Left lung (tissue), 10 donors: ENCODE measurements around the gene CDC42BPA. TPM values are rescaled to one million over a fixed set of nuclear protein-coding genes. Genes with fewer than 3 reads are reported as not detected.

Experiments used
- ATAC-seq: fragments of 200-7000 bp; cut with Tn5 transposase; one replicate; pipeline ENCODE4 v1.9.1; 2020; ENCODE audit warnings: moderate library complexity
- DNase-seq, 4 donors: peaks; one replicate each; pipeline ENCODE4 v3.0.0-alpha.2; 2013 to 2020
- H3K27ac ChIP-seq, 2 donors: fragments of 200-600 bp; sonication (generic) in 1 of 2; one replicate each; pipeline versions ENCODE4 v1.5.0 to v1.8.0; 2020 to 2021
- H3K27me3 ChIP-seq, 2 donors: fragments of 200-600 bp; sonication (generic) in 1 of 2; one replicate each; pipeline versions ENCODE4 v1.5.0 to v1.8.0; 2020 to 2021
- H3K36me3 ChIP-seq, 2 donors: fragments of 200-600 bp; sonication (generic) in 1 of 2; one replicate each; pipeline versions ENCODE4 v1.5.0 to v1.8.0; 2020 to 2021
- H3K4me1 ChIP-seq, 2 donors: fragments of 200-600 bp; one replicate each; pipeline ENCODE4 v1.8.0; 2021
- H3K4me3 ChIP-seq, 2 donors: fragments of 200-600 bp; sonication (generic) in 1 of 2; one replicate each; pipeline versions ENCODE4 v1.5.0 to v1.8.0; 2020 to 2021; ENCODE audit warnings: mild to moderate bottlenecking in 1 of 2
- H3K9me3 ChIP-seq, 2 donors: fragments of 200-600 bp; sonication (generic) in 1 of 2; one replicate each; pipeline versions ENCODE4 v1.5.0 to v1.8.0; 2020 to 2021
- intact Hi-C, 2 donors: fragments of 100-400 bp; cut with DNase I; formaldehyde crosslinking; loops; one replicate each; pipeline versions ENCODE4 v1.11.2 to v1.14.2; 2022
- polyA plus RNA-seq, 6 donors: library from polyadenylated mRNA; unstranded; fragments of 120-200 nt; gene quantifications; one replicate each; pipeline ENCODE4 v1.2.1, GENCODE V29; 2013; ENCODE audit not compliant: insufficient read length in 6 of 6
- total RNA-seq, 2 donors: library from RNA; stranded (reverse); fragmentation: NEBNext Ultra II Directional; extraction: Animal tissue kit (Norgen Biotek cat#: 25700); gene quantifications; one replicate each; pipeline ENCODE4 v1.2.1, GENCODE V29; 2021
- TF ChIP-seq, protein P1 (sequence below), 2 donors: fragments of 200-600 bp; sonication (generic) in 1 of 2; IDR thresholded peaks; one replicate each; pipeline versions ENCODE4 v1.5.0 to v1.8.0; 2021; ENCODE audit warnings: antibody characterized with exemption in 2 of 2
- donor health status: DM: no; HTN: yes; CAD: no.
- donor health status: DM: no; HTN: no; CAD: no.

Gene CDC42BPA
- total and polyA plus RNA-seq, 8 donors, result 35.8 to 49.0 (median 43.4) TPM

DNA sequence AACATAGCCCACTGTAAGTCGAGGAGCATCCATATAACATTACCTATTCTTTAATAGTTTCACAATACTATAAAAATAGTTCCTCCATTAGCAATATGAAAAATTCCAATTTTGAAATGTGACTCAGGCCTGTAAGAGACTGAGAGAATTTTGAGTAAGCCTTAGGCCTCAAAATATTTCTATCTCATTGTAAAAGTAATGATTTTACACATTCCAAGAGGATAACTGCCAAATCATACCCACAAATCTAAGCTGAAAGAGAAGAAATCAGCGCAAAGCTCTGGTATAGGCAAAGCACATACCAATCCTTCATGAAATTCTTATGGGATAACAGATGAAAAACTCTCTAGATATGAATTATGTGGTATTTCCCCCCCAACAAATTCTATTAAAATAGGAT, 144.1 kb downstream of the CDC42BPA start:
- Histone ChIP-seq H3K4me1 (no peaks in the 10 kb centered on the region), H3K9me3 (no peaks in the 10 kb centered on the region), H3K4me3 (no peak overlapping the region), H3K27ac (no peak overlapping the region), H3K27me3 (no peaks in the 10 kb centered on the region), H3K36me3 (no peaks in the 10 kb centered on the region)
- TF ChIP-seq, protein P1, sequence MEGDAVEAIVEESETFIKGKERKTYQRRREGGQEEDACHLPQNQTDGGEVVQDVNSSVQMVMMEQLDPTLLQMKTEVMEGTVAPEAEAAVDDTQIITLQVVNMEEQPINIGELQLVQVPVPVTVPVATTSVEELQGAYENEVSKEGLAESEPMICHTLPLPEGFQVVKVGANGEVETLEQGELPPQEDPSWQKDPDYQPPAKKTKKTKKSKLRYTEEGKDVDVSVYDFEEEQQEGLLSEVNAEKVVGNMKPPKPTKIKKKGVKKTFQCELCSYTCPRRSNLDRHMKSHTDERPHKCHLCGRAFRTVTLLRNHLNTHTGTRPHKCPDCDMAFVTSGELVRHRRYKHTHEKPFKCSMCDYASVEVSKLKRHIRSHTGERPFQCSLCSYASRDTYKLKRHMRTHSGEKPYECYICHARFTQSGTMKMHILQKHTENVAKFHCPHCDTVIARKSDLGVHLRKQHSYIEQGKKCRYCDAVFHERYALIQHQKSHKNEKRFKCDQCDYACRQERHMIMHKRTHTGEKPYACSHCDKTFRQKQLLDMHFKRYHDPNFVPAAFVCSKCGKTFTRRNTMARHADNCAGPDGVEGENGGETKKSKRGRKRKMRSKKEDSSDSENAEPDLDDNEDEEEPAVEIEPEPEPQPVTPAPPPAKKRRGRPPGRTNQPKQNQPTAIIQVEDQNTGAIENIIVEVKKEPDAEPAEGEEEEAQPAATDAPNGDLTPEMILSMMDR (IDR thresholded peaks at IDR 0.05), result no peak
- no peak for DNase-seq
- no peak for ATAC-seq
- intact Hi-C loops, result no loop called here

DNA sequence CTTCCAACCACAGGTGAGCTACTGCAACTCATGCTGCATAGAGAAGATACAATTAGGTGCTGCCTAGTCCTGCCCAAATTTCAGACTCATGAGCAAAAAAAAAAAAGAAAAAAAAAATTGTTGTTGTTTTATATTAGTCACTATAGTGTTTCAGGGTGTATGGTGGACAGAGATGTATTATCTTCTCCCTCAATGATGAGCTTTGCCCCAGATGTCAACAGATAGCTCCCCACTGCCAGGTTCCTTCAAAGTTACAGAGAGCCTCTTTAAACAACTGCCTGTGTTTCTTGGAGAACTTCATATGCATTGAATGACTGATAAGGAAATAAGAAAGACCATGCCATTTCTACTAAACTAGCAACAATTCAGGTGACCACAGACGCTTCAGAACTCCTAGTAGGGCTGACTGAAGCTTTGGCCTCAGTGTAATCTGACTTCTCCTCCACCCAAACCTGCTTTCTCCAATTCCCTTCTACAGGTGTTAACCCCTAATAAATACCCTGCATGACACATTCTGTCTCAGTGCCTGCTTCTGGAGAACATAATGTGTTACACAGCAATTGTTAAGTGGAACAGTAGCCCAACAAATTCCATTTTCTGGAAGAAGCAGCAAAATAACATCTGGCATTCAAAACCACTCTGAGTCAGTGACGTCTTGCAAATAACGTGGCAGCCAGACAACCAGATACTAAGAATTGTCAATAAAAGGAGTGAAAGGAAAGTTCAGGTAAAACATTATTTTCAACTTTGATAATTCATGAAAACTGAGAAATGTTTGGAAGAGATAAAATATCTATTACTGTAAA, 147.7 kb downstream of the CDC42BPA start:
- intact Hi-C loops, result no loop called here
- H3K4me1 ChIP-seq, result no peaks in the 10 kb centered on the region
- H3K27ac ChIP-seq, result no peak overlapping the region
- no peaks in the 10 kb centered on the region for H3K9me3 ChIP-seq
- no peaks in the 10 kb centered on the region for H3K36me3 ChIP-seq
- no peaks in the 10 kb centered on the region for H3K27me3 ChIP-seq
- TF ChIP-seq, protein P1 (IDR thresholded peaks at IDR 0.05), result no peak
- no peak overlapping the region for H3K4me3 ChIP-seq
- DNase-seq, result no peak
- no peak for ATAC-seq

DNA sequence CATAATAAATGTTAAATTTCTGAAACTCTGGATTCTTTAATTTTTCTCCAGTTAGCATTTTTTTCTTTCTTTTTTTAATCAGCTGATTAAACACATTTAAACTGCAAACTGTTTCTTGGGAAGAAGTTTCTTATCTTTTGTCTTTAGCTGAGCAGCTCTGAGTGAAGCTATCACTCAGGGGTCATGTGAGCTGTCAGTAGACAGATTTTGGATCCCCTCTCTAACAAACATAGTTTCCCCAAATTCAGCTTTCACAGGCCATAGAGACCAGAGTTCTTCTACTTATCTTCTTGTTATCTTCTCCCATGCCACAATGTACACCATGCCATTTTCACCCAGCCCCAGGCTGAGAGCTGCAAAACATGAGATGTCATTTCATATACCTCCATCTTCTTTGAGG, 148.9 kb downstream of the CDC42BPA start:
- TF ChIP-seq, protein P1 (IDR thresholded peaks at IDR 0.05), result no peak
- H3K4me3 ChIP-seq, result no peak overlapping the region
- H3K27ac ChIP-seq, result no peak overlapping the region
- no peaks in the 10 kb centered on the region for H3K36me3 ChIP-seq
- no peaks in the 10 kb centered on the region for H3K4me1 ChIP-seq
- H3K9me3 ChIP-seq, result no peaks in the 10 kb centered on the region
- DNase-seq (no peak), ATAC-seq (no peak)
- H3K27me3 ChIP-seq, result no peaks in the 10 kb centered on the region
- intact Hi-C loops, result no loop called here

DNA sequence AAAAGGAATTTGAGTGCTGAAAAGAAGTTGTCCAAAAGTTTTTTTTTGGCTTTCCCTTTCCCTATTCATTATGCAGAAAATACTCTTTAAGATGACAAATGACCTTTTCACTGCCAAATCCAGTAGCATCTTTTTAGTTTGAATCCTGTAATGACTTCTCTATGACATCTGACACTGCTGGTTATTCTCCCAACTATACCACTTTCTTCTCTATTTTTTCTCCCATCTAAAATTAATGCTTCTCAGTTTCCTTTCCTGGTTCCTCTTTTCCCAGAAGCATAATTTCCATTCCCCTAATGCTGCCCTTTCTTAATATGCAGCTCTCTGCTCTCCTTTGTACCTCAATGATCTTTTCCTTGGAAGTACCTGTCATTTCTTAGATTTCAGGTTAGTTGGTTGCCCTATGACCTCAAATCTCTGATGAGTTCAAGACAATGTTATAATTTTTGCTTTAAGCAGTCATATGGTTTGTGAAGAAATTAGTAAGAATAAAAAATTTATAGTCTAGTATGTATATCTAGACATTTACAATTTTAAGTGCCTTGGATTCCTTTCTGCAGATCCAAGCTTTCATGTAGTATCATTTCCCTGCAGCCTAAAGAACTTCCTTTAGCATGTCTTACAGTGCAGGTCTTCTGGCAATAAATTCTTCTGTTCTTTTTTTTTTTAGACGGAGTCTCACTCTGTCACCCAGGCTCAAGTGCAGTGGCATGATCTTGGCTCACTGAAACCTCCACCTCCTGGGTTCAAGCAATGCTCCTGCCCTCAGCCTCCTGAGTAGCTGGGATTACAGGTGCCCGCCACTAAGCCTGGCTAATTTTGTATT, 150.8 kb downstream of the CDC42BPA start:
- TF ChIP-seq, protein P1 (IDR thresholded peaks at IDR 0.05), result no peak
- ATAC-seq (no peak), DNase-seq (no peak)
- no peaks in the 10 kb centered on the region for H3K4me1 ChIP-seq
- no peak overlapping the region for H3K4me3 ChIP-seq
- no peaks in the 10 kb centered on the region for H3K27me3 ChIP-seq
- no peaks in the 10 kb centered on the region for H3K9me3 ChIP-seq
- H3K27ac ChIP-seq, result no peak overlapping the region
- no peaks in the 10 kb centered on the region for H3K36me3 ChIP-seq
- intact Hi-C loops, result no loop called here

- H3K27me3 ChIP-seq, result no peaks in the 10 kb centered on the region
Observed at GRCh38 chr1:227166559-227166958, 151.7 kb downstream of the CDC42BPA start.

More at GRCh38 chr1:227166559-227166958, 151.7 kb downstream of the CDC42BPA start:
- DNase-seq (no peak), ATAC-seq (no peak)
- TF ChIP-seq, protein P1 (IDR thresholded peaks at IDR 0.05), result no peak
- H3K27ac ChIP-seq, result no peak overlapping the region
- intact Hi-C loops, result no loop called here
- no peaks in the 10 kb centered on the region for H3K36me3 ChIP-seq
- no peak overlapping the region for H3K4me3 ChIP-seq
- no peaks in the 10 kb centered on the region for H3K9me3 ChIP-seq
- no peaks in the 10 kb centered on the region for H3K4me1 ChIP-seq
